ENCODE measurements around the gene ANKUB1. TPM values are rescaled to one million over a fixed set of nuclear protein-coding genes. Genes with fewer than 3 reads are reported as not detected.
A peak's percentile ranks its signal among the peaks of the same experiment; 100 is the strongest.

ANKUB1 gene
- total RNA-seq, 3 donors from 2014 or later (not counting 1 experiment from before 2014, with no cell fraction given), result not detected

DNA sequence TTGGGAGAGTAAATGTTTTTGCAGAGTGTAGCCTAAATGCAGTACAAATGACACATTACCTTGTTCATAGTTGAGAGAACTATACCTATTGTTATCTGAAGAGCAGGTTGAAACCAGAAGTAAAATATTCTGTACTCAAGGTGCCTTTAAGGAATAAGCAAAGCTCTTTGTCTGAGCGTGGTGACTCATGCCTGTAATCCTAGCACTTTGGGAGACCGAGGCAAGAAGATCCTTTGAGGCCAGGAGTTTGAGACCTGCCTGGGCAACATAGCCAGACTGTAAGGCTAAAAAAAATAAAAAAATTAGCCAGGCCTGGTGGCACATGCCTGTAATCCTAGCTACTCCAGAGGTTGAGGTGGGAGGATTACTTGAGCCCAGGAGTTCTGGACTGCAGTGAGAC lies 18.5 kb upstream of the ANKUB1 start:
- Histone ChIP-seq H3K27me3 (ENCODE audit: control insufficient read depth, insufficient read depth, low read length) (no peaks in the 10 kb centered on the region), H3K4me1 (ENCODE audit: control insufficient read depth, insufficient read depth, low read length) (peaks cover 12% of the 10 kb centered on the region), H3K4me3 (ENCODE audit: low read length) (no peak overlapping the region), H3K36me3 (ENCODE audit: control insufficient read depth, insufficient read depth, low read length) (no peaks in the 10 kb centered on the region), H3K27ac (ENCODE audit: low read length) (no peak overlapping the region), H3K9me3 (ENCODE audit: control insufficient read depth, insufficient read depth, low read length) (no peaks in the 10 kb centered on the region)
- no peak overlapping the region for H3K27ac Mint-ChIP-seq
- DNase-seq (no peak), ATAC-seq (no peak)
- H3K4me3 Mint-ChIP-seq, result no peak overlapping the region
- peaks cover 14 to 26% of the 10 kb centered on the region in 2 donors for H3K27me3 Mint-ChIP-seq (ENCODE audit: low read depth in 2 of 2)
- TF ChIP-seq, protein P1, sequence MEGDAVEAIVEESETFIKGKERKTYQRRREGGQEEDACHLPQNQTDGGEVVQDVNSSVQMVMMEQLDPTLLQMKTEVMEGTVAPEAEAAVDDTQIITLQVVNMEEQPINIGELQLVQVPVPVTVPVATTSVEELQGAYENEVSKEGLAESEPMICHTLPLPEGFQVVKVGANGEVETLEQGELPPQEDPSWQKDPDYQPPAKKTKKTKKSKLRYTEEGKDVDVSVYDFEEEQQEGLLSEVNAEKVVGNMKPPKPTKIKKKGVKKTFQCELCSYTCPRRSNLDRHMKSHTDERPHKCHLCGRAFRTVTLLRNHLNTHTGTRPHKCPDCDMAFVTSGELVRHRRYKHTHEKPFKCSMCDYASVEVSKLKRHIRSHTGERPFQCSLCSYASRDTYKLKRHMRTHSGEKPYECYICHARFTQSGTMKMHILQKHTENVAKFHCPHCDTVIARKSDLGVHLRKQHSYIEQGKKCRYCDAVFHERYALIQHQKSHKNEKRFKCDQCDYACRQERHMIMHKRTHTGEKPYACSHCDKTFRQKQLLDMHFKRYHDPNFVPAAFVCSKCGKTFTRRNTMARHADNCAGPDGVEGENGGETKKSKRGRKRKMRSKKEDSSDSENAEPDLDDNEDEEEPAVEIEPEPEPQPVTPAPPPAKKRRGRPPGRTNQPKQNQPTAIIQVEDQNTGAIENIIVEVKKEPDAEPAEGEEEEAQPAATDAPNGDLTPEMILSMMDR (IDR thresholded peaks at IDR 0.05), result no peak
- H3K9me3 Mint-ChIP-seq, result no peaks in the 10 kb centered on the region
- H3K4me1 Mint-ChIP-seq, result peaks cover 33% of the 10 kb centered on the region in 2 donors
- 98% methylated on average over 2 of the region's 2 CpGs for WGBS (ENCODE audit: insufficient coverage)
- intact Hi-C loops (cut with micrococcal nuclease), result loop anchor here (5.0 kb wide), 1 partner anchor 299 kb away; no protein-coding TSS in a partner anchor
- no peaks in the 10 kb centered on the region for H3K36me3 Mint-ChIP-seq

DNA sequence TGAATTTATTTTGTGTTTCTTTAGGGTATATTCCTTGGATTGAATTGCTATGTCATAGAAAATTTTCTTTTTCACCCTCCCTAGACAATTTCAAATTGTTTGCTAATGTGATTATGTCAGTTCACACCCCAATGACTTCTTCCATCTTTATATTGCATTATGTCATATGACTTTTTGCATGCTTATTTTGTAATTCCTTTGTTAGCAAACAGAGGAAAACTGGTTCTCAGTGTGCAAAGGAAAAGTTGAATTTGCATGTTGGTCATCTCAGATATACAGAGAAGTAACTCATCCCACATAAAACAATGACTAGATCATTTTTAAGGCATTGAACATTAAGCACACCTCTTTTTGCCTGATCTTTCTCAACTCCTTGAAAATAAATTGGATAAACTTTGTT lies 17.3 kb upstream of the ANKUB1 start:
- DNase-seq, result no peak
- Mint-ChIP-seq H3K9me3 (no peaks in the 10 kb centered on the region), H3K4me1 (peaks cover 22 to 24% of the 10 kb centered on the region in 2 donors), H3K36me3 (no peaks in the 10 kb centered on the region), H3K27me3 (ENCODE audit: low read depth in 2 of 2) (peaks cover 17 to 31% of the 10 kb centered on the region in 2 donors), H3K27ac (no peak overlapping the region), H3K4me3 (no peak overlapping the region)
- no peaks in the 10 kb centered on the region for H3K9me3 ChIP-seq (ENCODE audit: control insufficient read depth, insufficient read depth, low read length)
- no peak overlapping the region for H3K27ac ChIP-seq (ENCODE audit: low read length)
- H3K36me3 ChIP-seq (ENCODE audit: control insufficient read depth, insufficient read depth, low read length), result no peaks in the 10 kb centered on the region
- peaks cover 10% of the 10 kb centered on the region for H3K4me1 ChIP-seq (ENCODE audit: control insufficient read depth, insufficient read depth, low read length)
- intact Hi-C loops (cut with micrococcal nuclease), result loop anchor here (5.0 kb wide), 1 partner anchor 297 kb away; no protein-coding TSS in a partner anchor
- H3K27me3 ChIP-seq (ENCODE audit: control insufficient read depth, insufficient read depth, low read length), result no peaks in the 10 kb centered on the region
- no peak overlapping the region for H3K4me3 ChIP-seq (ENCODE audit: low read length)
- ATAC-seq, result no peak
- TF ChIP-seq, protein P1 (IDR thresholded peaks at IDR 0.05), result no peak

DNA sequence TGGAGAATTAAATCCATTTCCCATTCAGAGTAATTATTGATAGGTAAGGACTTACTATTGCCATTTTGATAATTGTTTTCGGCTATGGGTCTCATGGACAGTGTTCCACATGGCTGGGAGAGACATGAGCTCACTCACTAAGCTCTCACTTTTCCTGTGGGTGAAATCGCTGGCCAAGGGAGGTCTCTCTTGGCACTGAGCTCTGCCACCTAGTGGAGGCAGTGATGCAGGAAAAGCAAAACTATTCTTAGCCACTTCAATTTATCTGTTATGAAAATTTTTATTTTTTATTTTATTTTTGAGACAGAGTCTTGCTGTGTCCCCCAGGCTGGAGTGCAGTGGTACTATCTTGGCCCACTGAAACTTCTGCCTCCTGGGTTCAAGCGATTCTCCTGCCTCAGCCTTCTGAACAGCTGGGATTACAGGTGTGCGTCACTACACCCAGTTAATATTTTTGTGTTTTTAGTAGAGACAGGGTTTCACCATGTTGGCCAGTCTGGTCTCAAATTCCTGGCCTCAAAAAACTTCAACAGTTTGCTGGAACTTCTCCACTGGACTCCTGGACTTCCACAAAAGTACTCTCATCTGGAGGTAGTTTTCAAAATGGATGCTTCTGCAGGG lies 16.0 kb upstream of the ANKUB1 start:
- no peak for ATAC-seq
- TF ChIP-seq, protein P1 (IDR thresholded peaks at IDR 0.05), result peak; percentile 77
- H3K27me3 Mint-ChIP-seq (ENCODE audit: low read depth in 2 of 2), result peaks cover 17 to 31% of the 10 kb centered on the region in 2 donors
- intact Hi-C loops (cut with micrococcal nuclease), result no loop called here
- DNase-seq, result peak in 1 of 2 donors; percentile 75
- H3K27ac ChIP-seq (ENCODE audit: low read length), result no peak overlapping the region
- H3K9me3 ChIP-seq (ENCODE audit: control insufficient read depth, insufficient read depth, low read length), result no peaks in the 10 kb centered on the region
- H3K4me1 ChIP-seq (ENCODE audit: control insufficient read depth, insufficient read depth, low read length), result peaks cover 8% of the 10 kb centered on the region
- no peaks in the 10 kb centered on the region for H3K9me3 Mint-ChIP-seq
- peaks cover 8 to 11% of the 10 kb centered on the region in 2 donors for H3K4me1 Mint-ChIP-seq
- no peak overlapping the region for H3K27ac Mint-ChIP-seq
- no peaks in the 10 kb centered on the region for H3K36me3 ChIP-seq (ENCODE audit: control insufficient read depth, insufficient read depth, low read length)
- 29% methylated on average over 4 of the region's 4 CpGs for WGBS (ENCODE audit: insufficient coverage)
- no peak overlapping the region for H3K4me3 ChIP-seq (ENCODE audit: low read length)
- no peak overlapping the region for H3K4me3 Mint-ChIP-seq
- no peaks in the 10 kb centered on the region for H3K27me3 ChIP-seq (ENCODE audit: control insufficient read depth, insufficient read depth, low read length)
- H3K36me3 Mint-ChIP-seq, result no peaks in the 10 kb centered on the region
